Right kidney (tissue), 9 donors: ENCODE data around the gene RTN1.

ENCODE experiments used
- DNase-seq: peaks from one replicate; pipeline ENCODE4 v3.0.0-alpha.2; 2016
- long read RNA-seq, 8 donors: transcript quantifications; one replicate each; lab custom pipeline, GENCODE V29; 2026

RTN1 gene, protein sequence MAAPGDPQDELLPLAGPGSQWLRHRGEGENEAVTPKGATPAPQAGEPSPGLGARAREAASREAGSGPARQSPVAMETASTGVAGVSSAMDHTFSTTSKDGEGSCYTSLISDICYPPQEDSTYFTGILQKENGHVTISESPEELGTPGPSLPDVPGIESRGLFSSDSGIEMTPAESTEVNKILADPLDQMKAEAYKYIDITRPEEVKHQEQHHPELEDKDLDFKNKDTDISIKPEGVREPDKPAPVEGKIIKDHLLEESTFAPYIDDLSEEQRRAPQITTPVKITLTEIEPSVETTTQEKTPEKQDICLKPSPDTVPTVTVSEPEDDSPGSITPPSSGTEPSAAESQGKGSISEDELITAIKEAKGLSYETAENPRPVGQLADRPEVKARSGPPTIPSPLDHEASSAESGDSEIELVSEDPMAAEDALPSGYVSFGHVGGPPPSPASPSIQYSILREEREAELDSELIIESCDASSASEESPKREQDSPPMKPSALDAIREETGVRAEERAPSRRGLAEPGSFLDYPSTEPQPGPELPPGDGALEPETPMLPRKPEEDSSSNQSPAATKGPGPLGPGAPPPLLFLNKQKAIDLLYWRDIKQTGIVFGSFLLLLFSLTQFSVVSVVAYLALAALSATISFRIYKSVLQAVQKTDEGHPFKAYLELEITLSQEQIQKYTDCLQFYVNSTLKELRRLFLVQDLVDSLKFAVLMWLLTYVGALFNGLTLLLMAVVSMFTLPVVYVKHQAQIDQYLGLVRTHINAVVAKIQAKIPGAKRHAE
- long read RNA-seq, donor 1, partial matches to known transcripts, result 0 of 1 reads
- long read RNA-seq, donor 1, other reads (novel, unspliced or antisense), result 0 of 1 reads
- long read RNA-seq, donor 2, partial matches to known transcripts, result 0 of 2 reads
- long read RNA-seq, donor 2, other reads (novel, unspliced or antisense), result 0 of 2 reads
- long read RNA-seq, donor 3, result 0 reads
- long read RNA-seq, donor 4, partial matches to known transcripts, result 0 of 2 reads
- long read RNA-seq, donor 4, other reads (novel, unspliced or antisense), result 0 of 2 reads
- long read RNA-seq, donor 5, partial matches to known transcripts, result 0 of 2 reads
- long read RNA-seq, donor 5, other reads (novel, unspliced or antisense), result 0 of 2 reads
- long read RNA-seq, donor 6, result 0 reads
- long read RNA-seq, donor 7, result 0 reads
- long read RNA-seq, donor 8, partial matches to known transcripts, result 0 of 1 reads
- long read RNA-seq, donor 8, other reads (novel, unspliced or antisense), result 0 of 1 reads

- peak; percentile 83 for DNase-seq
Measured at GRCh38 chr14:59870277-59871165, at the start of gene RTN1. Gene RTN1 (minus strand): TSS chr14:59870776. CDS start chr14:59870630, 146 bp downstream.

GRCh38 chr14:59920378-59920683 is 49.8 kb upstream of the RTN1 start:
- no peak for DNase-seq

- peak; percentile 79 for DNase-seq
Measured at GRCh38 chr14:59919570-59920377, 49.2 kb upstream of the RTN1 start, which contains the start of gene LRRC9. Gene LRRC9 (plus strand): TSS chr14:59920144.

DNA sequence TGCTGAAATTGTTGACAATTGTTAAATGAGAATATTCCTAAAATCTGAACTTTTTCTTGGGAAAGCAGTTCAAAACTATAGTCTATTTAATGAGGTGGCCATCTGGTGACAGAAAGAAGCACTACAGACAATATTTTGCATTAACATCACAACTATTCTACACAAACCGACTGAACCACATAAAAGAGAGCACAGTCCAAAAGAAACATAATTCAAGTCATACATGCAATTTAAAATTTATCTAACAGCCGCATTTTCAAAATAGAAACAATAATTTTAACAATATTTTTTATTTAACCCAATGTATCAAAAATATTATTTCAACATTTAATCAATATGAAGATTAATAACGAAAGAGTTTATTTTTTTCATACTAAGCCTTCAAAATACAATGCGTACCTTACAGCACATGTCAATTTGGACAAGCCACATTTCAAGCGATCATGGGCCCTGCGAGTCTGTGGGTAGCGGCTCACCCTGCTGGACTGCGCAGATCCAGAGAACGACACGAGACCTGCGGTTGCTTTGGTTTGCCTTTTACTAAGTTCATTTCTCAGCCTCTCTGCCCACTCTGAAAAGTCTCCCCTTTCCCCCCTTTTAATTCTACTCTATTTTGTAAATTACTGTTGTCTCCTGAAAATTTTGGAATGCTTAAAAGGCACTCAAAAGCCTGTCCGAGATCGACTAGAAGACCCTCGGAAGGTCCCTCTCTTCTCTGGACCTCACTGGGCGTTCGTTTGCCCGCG is 48.4 kb upstream of the RTN1 start:
- no peak for DNase-seq

- no peak for DNase-seq
Measured at GRCh38 chr14:59913187-59913586, 42.6 kb upstream of the RTN1 start.

DNA sequence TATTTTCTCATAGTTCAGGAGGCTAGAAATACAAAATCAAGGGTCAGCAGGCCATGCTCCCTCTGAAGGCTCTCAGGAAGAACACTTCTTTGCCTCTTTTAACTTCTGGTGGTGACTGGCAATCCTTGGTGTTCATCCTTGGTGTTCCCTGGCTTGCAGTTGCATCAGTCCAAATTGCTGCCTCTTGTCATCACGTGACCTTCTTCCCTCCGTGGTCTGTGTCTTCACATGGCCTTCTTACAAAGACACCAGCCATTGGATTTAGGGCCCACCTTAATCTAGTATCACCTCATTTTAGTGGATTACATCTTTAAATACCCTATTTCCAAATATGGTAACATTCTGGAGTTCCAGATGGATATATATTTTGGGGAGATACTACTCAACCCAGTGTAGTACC is 41.9 kb upstream of the RTN1 start:
- no peak for DNase-seq

GRCh38 chr14:59905188-59905587 is 34.6 kb upstream of the RTN1 start:
- DNase-seq, result no peak

DNA sequence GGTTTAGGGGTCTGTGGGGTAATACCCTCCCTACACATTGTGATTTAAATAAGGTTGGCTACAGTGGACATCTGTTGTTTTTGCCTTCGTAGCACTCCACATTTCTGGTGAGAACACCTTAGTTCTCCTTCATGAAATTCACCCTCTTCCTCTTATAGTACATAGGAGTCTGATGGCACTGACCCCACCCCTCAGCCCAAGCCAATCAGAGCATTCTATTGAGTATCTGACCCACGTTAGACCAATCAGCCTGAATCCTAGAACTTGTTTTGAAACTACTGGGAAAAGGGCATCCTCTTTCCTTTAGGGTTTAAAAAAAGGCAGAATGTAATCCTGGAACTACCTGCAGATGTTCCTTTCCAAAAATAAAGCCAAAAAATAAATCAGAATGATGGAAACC is 33.6 kb upstream of the RTN1 start:
- no peak for DNase-seq

- DNase-seq, result no peak
Measured at GRCh38 chr14:59900556-59900955, 30.0 kb upstream of the RTN1 start.

GRCh38 chr14:59897757-59898383 is 27.3 kb upstream of the RTN1 start:
- peak; percentile 9 for DNase-seq

DNA sequence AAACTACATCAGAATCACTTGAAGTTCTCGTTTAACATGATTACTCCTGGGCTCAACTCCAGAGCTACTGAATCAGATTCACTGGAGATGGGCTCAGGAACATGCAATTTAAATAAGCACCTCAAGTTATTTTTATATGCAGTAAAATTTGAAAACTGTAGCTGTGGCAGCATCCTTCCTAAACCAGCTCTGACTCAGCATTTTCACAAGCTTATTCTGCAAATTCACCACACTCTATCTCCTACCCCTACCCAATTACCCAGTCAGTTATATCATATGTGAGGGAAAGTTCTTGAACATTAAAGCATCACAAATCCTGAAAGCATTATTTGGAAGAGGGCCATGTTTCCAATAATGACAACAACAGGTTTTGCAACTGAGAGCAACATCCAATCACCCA is 25.1 kb upstream of the RTN1 start:
- DNase-seq, result no peak

DNA sequence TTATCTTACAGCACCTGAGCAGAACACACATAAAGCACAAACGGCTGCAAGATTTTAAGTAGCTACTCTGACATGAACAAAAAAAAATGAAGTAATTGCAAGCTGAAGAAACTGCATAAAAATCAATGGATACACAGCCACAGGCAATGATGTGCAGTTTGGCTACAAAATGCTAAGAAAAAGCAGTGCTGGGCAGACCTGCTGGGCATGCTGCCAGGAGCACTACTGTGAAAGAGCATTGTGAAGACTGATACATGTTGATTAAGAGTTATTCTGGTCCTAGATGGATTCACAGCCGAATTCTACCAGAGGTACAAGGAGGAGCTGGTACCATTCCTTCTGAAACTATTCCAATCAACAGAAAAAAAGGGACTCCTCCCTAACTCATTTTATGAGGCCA is 20.1 kb upstream of the RTN1 start:
- no peak for DNase-seq

- DNase-seq, result no peak
Measured at GRCh38 chr14:59882957-59883356, 12.4 kb upstream of the RTN1 start.

- no peak for DNase-seq
Measured at GRCh38 chr14:59871166-59871495, 555 bp upstream of the RTN1 start.

- peak; percentile 42 for DNase-seq
Measured at GRCh38 chr14:59869381-59870255, 958 bp downstream of the RTN1 start.

- no peak for DNase-seq
Measured at GRCh38 chr14:59868021-59868420, 2.6 kb downstream of the RTN1 start.

DNA sequence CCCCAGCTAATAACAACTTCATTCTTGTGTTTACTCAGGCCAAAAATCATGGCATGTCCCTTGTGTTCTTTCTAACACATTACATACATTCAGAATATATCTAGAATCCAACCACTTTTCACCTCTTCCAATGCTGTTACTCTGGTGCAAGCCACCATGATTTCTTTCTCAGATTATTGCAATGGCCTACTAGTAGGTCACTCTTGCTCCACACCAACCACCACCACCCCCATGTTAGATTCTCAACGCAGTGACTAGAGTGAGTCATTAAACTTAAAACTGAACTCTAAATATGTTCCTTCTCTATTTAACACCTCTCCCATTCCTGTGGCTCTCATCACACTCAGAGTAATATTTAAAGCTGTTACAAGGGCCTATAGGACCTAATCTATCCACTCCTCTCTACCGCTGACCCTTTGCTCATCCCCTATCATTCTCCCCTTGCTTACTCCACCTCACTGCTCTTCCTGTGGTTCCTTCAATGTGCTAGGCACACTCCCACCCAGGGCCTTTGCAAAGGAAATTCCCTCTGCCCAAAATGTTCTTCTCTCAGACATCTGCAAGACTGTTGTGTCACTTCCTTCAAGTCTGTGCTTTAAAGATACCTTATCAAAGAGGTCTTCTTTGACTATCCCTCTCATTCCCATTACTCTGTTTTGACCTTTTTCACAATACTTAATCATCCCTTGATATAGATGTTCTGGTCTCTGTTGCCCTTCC is 6.6 kb downstream of the RTN1 start:
- no peak for DNase-seq

GRCh38 chr14:59857328-59857727 is 13.2 kb downstream of the RTN1 start:
- no peak for DNase-seq
